Measurements from ENCODE around the gene LY6G6D. TPM values are rescaled to one million over a fixed set of nuclear protein-coding genes. Genes with fewer than 3 reads are reported as not detected.
A peak's percentile ranks its signal among the peaks of the same experiment; 100 is the strongest.

The LY6G6D gene
- total RNA-seq, 1 experiment from 2014 or later, result not detected

DNA sequence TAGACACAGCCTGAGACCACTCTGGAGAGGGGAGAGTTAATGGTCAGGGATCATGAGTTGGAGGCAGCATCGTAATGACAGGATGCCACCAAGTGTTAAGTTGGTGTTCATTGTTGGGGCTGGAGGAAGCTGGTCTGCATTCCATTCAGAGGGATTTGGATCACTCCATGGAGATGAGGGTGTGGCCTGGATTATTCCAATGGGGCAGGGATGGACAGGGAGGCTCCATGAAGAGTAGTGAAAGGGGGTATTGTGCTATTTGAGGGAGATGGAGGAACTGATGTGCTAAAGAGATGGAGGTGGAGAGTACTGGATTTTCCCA lies 48.4 kb downstream of the LY6G6D start:
- intact Hi-C loops (cut with micrococcal nuclease), result loop anchor here (10.0 kb wide), 1 partner anchor 49 kb away; the partner anchor contains the start of gene LY6G6D
- Histone ChIP-seq H3K27me3 (ENCODE audit: low read length) (no peaks in the 10 kb centered on the region), H3K9ac (ENCODE audit: low read length) (no peak overlapping the region), H3K36me3 (ENCODE audit: low read depth, low read length) (no peaks in the 10 kb centered on the region), H3K4me3 (ENCODE audit: low read length) (no peak overlapping the region), H3K4me1 (ENCODE audit: insufficient read depth, low read length) (0 out of 2 replicates have a peak, but pooled peaks cover 5% of the 10 kb centered on the region), H3F3A (ENCODE audit: low read length, unreplicated experiment) (no peaks in the 10 kb centered on the region), H4K20me1 (ENCODE audit: low read length) (no peaks in the 10 kb centered on the region), H3K79me2 (ENCODE audit: low read length) (no peaks in the 10 kb centered on the region), H3K9me2 (replicated peaks; ENCODE audit: low read length) (no peaks in the 10 kb centered on the region), H3K9me3 (ENCODE audit: low read length) (no peaks in the 10 kb centered on the region), H3K27ac (ENCODE audit: low read length) (no peak overlapping the region), H2AFZ (ENCODE audit: low read length) (no peak overlapping the region), H3K4me2 (ENCODE audit: low read length) (no peak overlapping the region)
- DNase-seq (peak; percentile 46), ATAC-seq (peak; percentile 84)
- ChIA-PET POLR2A (ENCODE audit: unreplicated experiment) (no interaction called here), CTCF (no interaction called here)
- TF ChIP-seq EZH2 (IDR thresholded peaks at IDR 0.05; ENCODE audit: low read length, unreplicated experiment), result no peak
- TF ChIP-seq, protein P1, sequence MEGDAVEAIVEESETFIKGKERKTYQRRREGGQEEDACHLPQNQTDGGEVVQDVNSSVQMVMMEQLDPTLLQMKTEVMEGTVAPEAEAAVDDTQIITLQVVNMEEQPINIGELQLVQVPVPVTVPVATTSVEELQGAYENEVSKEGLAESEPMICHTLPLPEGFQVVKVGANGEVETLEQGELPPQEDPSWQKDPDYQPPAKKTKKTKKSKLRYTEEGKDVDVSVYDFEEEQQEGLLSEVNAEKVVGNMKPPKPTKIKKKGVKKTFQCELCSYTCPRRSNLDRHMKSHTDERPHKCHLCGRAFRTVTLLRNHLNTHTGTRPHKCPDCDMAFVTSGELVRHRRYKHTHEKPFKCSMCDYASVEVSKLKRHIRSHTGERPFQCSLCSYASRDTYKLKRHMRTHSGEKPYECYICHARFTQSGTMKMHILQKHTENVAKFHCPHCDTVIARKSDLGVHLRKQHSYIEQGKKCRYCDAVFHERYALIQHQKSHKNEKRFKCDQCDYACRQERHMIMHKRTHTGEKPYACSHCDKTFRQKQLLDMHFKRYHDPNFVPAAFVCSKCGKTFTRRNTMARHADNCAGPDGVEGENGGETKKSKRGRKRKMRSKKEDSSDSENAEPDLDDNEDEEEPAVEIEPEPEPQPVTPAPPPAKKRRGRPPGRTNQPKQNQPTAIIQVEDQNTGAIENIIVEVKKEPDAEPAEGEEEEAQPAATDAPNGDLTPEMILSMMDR (conservative IDR thresholded peaks at IDR 0.05; ENCODE audit: low read depth, low read length), result no peak
- no peak for TF ChIP-seq EZH2phosphoT487 (IDR thresholded peaks at IDR 0.05; ENCODE audit: borderline replicate concordance, low read length)
- BruUV-seq (replicated peaks), result no TSS peak

DNA sequence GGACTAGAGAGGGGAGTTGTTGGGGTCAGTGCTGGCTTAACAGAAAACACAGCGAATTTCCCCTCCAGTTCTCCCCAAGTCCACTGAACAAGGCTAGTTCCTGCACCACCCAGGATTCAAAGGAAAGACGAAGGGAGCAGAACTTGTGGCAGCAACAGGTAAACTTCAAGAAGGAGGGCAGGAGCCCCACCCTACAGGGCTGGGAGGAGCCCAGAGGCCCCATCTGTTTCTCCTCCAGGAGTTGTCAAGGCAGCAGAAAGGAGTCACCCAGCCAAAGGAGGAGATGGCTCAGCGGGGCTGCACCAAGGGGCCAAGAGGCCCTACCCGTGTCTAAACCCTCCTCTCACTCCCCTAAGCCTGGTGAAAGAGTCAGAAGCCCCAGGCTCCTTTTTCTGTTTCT lies 49.0 kb downstream of the LY6G6D start:
- no peaks in the 10 kb centered on the region for H3K9me2 ChIP-seq (replicated peaks; ENCODE audit: low read length)
- no peaks in the 10 kb centered on the region for H3K9me3 ChIP-seq (ENCODE audit: low read length)
- no peaks in the 10 kb centered on the region for H4K20me1 ChIP-seq (ENCODE audit: low read length)
- no peaks in the 10 kb centered on the region for H3F3A ChIP-seq (ENCODE audit: low read length, unreplicated experiment)
- H3K36me3 ChIP-seq (ENCODE audit: low read depth, low read length), result no peaks in the 10 kb centered on the region
- H3K4me2 ChIP-seq (ENCODE audit: low read length), result no peak overlapping the region
- no peak for DNase-seq
- no peak overlapping the region for H2AFZ ChIP-seq (ENCODE audit: low read length)
- ChIA-PET CTCF (interaction anchor here (0.6 kb wide), 1 partner anchor 66 kb away, joined by 6 read pairs; no protein-coding TSS in a partner anchor), POLR2A (ENCODE audit: unreplicated experiment) (no interaction called here)
- 0 out of 2 replicates have a peak, but pooled peaks cover 5% of the 10 kb centered on the region for H3K4me1 ChIP-seq (ENCODE audit: insufficient read depth, low read length)
- H3K27me3 ChIP-seq (ENCODE audit: low read length), result no peaks in the 10 kb centered on the region
- TF ChIP-seq, protein P1 (conservative IDR thresholded peaks at IDR 0.05; ENCODE audit: low read depth, low read length), result no peak
- TF ChIP-seq EZH2phosphoT487 (IDR thresholded peaks at IDR 0.05; ENCODE audit: borderline replicate concordance, low read length) (no peak), EZH2 (IDR thresholded peaks at IDR 0.05; ENCODE audit: low read length, unreplicated experiment) (no peak)
- no peaks in the 10 kb centered on the region for H3K79me2 ChIP-seq (ENCODE audit: low read length)
- no TSS peak for BruUV-seq (replicated peaks)
- no peak overlapping the region for H3K27ac ChIP-seq (ENCODE audit: low read length)
- no peak overlapping the region for H3K4me3 ChIP-seq (ENCODE audit: low read length)
- ATAC-seq, result no peak
- no peak overlapping the region for H3K9ac ChIP-seq (ENCODE audit: low read length)
- intact Hi-C loops (cut with micrococcal nuclease), result loop anchor here (10.0 kb wide), 1 partner anchor 49 kb away; the partner anchor contains the start of gene LY6G6D

DNA sequence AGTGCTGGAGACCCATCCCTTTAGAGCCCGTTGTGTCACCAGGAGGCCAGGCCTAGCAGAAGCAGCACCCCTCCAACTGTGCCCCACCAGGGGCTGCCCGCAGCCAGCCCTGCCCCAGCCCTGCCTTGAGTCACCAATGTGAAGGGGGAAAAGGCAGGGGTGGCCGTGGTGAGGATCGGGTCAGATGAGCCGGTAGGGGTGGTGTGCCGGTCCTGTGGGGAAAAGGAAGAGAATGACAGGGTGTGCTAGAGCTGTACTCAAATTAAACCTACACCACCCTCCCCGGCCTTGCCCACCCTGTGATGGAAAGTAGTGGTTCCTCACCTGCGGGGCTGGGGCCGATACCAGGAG lies 50.4 kb downstream of the LY6G6D start:
- no peak for TF ChIP-seq EZH2 (IDR thresholded peaks at IDR 0.05; ENCODE audit: low read length, unreplicated experiment)
- TF ChIP-seq, protein P1 (conservative IDR thresholded peaks at IDR 0.05; ENCODE audit: low read depth, low read length), result no peak
- no peak for TF ChIP-seq EZH2phosphoT487 (IDR thresholded peaks at IDR 0.05; ENCODE audit: borderline replicate concordance, low read length)
- no peaks in the 10 kb centered on the region for H3K9me3 ChIP-seq (ENCODE audit: low read length)
- no peaks in the 10 kb centered on the region for H3K27me3 ChIP-seq (ENCODE audit: low read length)
- intact Hi-C loops (cut with micrococcal nuclease), result loop anchor here (10.0 kb wide), 1 partner anchor 51 kb away; the partner anchor contains the start of gene LY6G6D
- H3K4me3 ChIP-seq (ENCODE audit: low read length), result no peak overlapping the region
- no peak overlapping the region for H2AFZ ChIP-seq (ENCODE audit: low read length)
- no peak overlapping the region for H3K9ac ChIP-seq (ENCODE audit: low read length)
- no peaks in the 10 kb centered on the region for H3K79me2 ChIP-seq (ENCODE audit: low read length)
- H4K20me1 ChIP-seq (ENCODE audit: low read length), result no peaks in the 10 kb centered on the region
- POLR2A ChIA-PET (ENCODE audit: unreplicated experiment), result no interaction called here
- H3F3A ChIP-seq (ENCODE audit: low read length, unreplicated experiment), result no peaks in the 10 kb centered on the region
- H3K36me3 ChIP-seq (ENCODE audit: low read depth, low read length), result peaks cover 2% of the 10 kb centered on the region; the same call in 1 of the 2 replicates
- no peaks in the 10 kb centered on the region for H3K9me2 ChIP-seq (replicated peaks; ENCODE audit: low read length)
- CTCF ChIA-PET, result interaction anchor here (0.6 kb wide), 1 partner anchor 47 kb away, joined by 3 read pairs; no protein-coding TSS in a partner anchor
- no peak overlapping the region for H3K4me2 ChIP-seq (ENCODE audit: low read length)
- no peak for DNase-seq
- no peak for ATAC-seq
- H3K4me1 ChIP-seq (ENCODE audit: insufficient read depth, low read length), result 0 out of 2 replicates have a peak, but pooled peaks cover 5% of the 10 kb centered on the region
- no TSS peak for BruUV-seq (replicated peaks)
- no peak overlapping the region for H3K27ac ChIP-seq (ENCODE audit: low read length)

Data from PC-3 (cell line).